PC-3 (cell line): Measurements from ENCODE around the gene TYW1. TPM values are rescaled to one million over a fixed set of nuclear protein-coding genes. Genes with fewer than 3 reads are reported as not detected.
"Not testable (repeated sequence)": the region's sequence is repeated elsewhere in the genome, so short reads cannot be mapped to it uniquely, and the experiment has no call there.

Experiments
- ATAC-seq: fragments of 200-7000 bp; cut with Tn5 transposase; 2 replicates; pipeline ENCODE4 v1.9.1; 2020; ENCODE audit warnings: mild to moderate bottlenecking, moderate library complexity
- BruUV-seq: library from RNA; stranded (reverse); fragments of 400-500 nt; replicated peaks from 2 replicates; lab custom pipeline; 2021; lab: Mats Ljungman, UMichigan
- CTCF ChIA-PET: fragments of 300-600 bp; sonication (Branson Sonifier 250); formaldehyde crosslinking; loops from one replicate; lab custom pipeline; 2022; ENCODE audit warnings: antibody characterized with exemption; lab: Charles Lee
- POLR2A ChIA-PET: fragments of 300-600 bp; sonication (Branson Sonifier 250); formaldehyde crosslinking; loops from one replicate; lab custom pipeline; 2022; ENCODE audit warnings: antibody characterized with exemption; ENCODE audit not compliant: unreplicated experiment; lab: Charles Lee
- DNase-seq: peaks from one replicate; pipeline ENCODE4 v3.0.0-alpha.2; 2015
- H2AFZ ChIP-seq: fragments of 300-600 bp; sonication (generic); 2 replicates; pipeline ENCODE4 v1.6.0; 2016; ENCODE audit warnings: antibody characterized with exemption, low read length
- H3F3A ChIP-seq: fragments of 300-600 bp; sonication (generic); one replicate; pipeline ENCODE4 v1.6.0; 2017; ENCODE audit warnings: antibody characterized with exemption, low read length, control low read depth, mild to moderate bottlenecking; ENCODE audit not compliant: unreplicated experiment
- H3K27ac ChIP-seq: fragments of 300-600 bp; sonication (generic); 2 replicates; pipeline ENCODE4 v1.5.1; 2016; ENCODE audit warnings: mild to moderate bottlenecking, low read length
- H3K27me3 ChIP-seq: fragments of 300-600 bp; sonication (generic); 2 replicates; pipeline ENCODE4 v1.6.1; 2016; ENCODE audit warnings: low read length, mixed read lengths
- H3K36me3 ChIP-seq: fragments of 300-600 bp; sonication (generic); 2 replicates; pipeline ENCODE4 v1.6.1; 2016; ENCODE audit warnings: low read depth, mixed run types, low read length, mixed read lengths
- H3K4me1 ChIP-seq: fragments of 300-600 bp; sonication (generic); 2 replicates; pipeline ENCODE4 v1.5.1; 2016; ENCODE audit warnings: low read length; ENCODE audit not compliant: insufficient read depth
- H3K4me2 ChIP-seq: fragments of 300-600 bp; sonication (generic); 2 replicates; pipeline ENCODE4 v1.6.0; 2016; ENCODE audit warnings: low read length
- H3K4me3 ChIP-seq: fragments of 300-600 bp; sonication (generic); 2 replicates; pipeline ENCODE4 v1.5.1; 2016; ENCODE audit warnings: mild to moderate bottlenecking, low read length, mixed read lengths
- H3K79me2 ChIP-seq: fragments of 300-600 bp; sonication (generic); 2 replicates; pipeline ENCODE4 v1.6.1; 2017; ENCODE audit warnings: low read length, mixed read lengths
- H3K9ac ChIP-seq: fragments of 300-600 bp; sonication (generic); 2 replicates; pipeline ENCODE4 v1.6.0; 2016; ENCODE audit warnings: mild to moderate bottlenecking, low read length
- H3K9me2 ChIP-seq: fragments of 300-600 bp; sonication (generic); replicated peaks from 2 replicates; pipeline ENCODE4 v1.6.1; 2016; ENCODE audit warnings: mixed run types, low read length, mixed read lengths
- H3K9me3 ChIP-seq: fragments of 300-600 bp; sonication (generic); 2 replicates; pipeline ENCODE4 v1.6.1; 2016; ENCODE audit warnings: low read length, mixed read lengths
- H4K20me1 ChIP-seq: fragments of 300-600 bp; sonication (generic); 2 replicates; pipeline ENCODE4 v1.6.1; 2016; ENCODE audit warnings: low read length, mixed read lengths
- intact Hi-C: fragments of 100-400 bp; cut with micrococcal nuclease; formaldehyde crosslinking; loops from 2 replicates; pipeline ENCODE4 v1.9.0; 2023
- total RNA-seq: library from RNA; depleted of rRNA; stranded (reverse); fragments of >200 nt; gene quantifications from 2 replicates; pipeline ENCODE4 v1.2.3, GENCODE V29; 2014

Gene TYW1
- total RNA-seq, 1 experiment from 2014 or later = 13.4 TPM

DNA sequence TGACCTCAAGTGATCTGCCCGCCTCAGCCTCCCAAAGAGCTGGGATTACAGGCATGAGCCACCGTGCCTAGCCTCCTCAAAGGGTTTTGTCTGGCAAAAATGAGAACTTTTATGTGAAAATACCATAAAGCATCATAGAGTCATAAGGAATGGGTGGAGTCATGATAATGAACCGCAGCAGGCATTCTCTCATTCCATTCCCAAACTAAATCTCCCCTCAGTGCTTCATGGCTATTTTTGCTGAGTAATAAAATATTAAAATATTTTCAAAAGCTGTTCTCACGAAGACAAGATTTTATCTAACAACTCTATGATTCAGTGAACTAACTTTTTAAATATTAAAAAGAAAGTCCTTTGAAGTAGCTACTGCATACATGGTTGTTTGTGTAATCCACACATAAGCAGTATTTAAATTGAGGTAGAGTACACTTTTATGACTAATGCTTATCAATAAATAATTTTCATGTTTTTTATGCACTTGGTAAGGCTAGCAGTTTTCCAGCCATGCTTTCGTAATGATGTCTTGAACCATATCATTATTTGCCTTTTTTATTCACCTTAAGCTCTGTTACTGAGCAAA is 195.6 kb downstream of the TYW1 start:
- H3K4me2 ChIP-seq, H2AFZ ChIP-seq, BruUV-seq, CTCF ChIA-PET, H3K4me1 ChIP-seq, H3F3A ChIP-seq, H4K20me1 ChIP-seq, H3K27ac ChIP-seq, ATAC-seq, H3K9ac ChIP-seq, H3K4me3 ChIP-seq, POLR2A ChIA-PET, H3K9me2 ChIP-seq, intact Hi-C loops, H3K27me3 ChIP-seq, H3K36me3 ChIP-seq, H3K79me2 ChIP-seq, H3K9me3 ChIP-seq, DNase-seq: not testable (repeated sequence)

DNA sequence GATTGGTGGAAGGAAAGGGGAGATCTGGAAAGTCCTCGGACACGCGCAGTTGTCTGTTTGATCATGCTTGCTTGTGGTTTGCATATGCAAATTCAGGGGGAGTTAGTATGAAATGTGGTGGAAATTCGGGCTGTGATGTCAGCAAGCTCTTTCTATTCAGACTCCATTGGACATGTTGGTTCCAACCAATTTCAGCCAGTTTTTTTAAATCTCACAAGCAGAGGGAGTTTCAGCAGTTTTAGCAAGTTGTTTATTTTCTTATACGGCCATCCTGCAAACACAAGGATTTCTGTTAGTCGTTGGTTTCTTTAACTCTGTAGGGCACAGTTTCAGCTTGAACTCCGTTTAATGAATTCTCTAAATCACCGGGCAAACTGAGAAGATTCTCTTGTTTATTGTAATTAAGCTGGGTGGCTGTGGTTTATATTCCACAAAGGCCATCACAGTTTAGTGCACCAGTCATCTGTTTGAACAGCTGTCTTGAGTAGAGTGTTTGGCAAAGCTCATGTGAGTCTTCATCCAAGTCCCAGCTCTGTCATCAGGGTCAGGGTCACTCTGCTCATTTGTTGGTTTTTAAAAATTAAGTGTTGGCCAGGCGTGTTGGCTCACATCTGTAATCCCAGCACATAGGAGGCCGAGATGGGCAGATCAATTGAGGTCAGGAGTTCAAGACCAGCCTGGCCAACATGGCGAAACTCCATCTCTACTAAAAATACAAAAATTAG is 196.4 kb downstream of the TYW1 start:
- H3K27ac ChIP-seq, intact Hi-C loops, H3K27me3 ChIP-seq, H4K20me1 ChIP-seq, H3K79me2 ChIP-seq, BruUV-seq, H3K9me3 ChIP-seq, H3K9ac ChIP-seq, H2AFZ ChIP-seq, CTCF ChIA-PET, POLR2A ChIA-PET, H3F3A ChIP-seq, H3K9me2 ChIP-seq, H3K4me3 ChIP-seq, H3K4me2 ChIP-seq, H3K36me3 ChIP-seq, DNase-seq, H3K4me1 ChIP-seq: not testable (repeated sequence)
- ATAC-seq = peak; percentile 45; the same call in 1 of the 2 replicates

DNA sequence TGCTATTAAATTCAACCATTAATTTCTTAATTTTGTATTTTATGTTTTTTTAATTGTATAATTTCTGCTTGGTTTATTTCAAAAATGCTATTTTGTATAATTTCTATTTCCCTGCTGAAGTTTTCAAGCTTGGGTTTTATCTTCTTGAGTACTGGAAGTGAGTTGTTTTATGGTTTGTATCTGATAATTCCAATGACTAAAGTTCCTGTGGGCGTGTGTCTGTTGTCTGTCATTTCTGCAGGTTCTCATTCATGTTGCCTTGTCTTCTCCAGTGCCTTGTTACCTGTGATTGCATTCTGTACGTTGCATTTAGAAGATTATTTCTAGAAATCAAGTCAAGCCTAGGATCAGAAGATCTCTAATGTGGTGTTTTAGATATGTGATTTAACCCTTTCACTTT is 199.5 kb downstream of the TYW1 start:
- H3K4me2 ChIP-seq, POLR2A ChIA-PET, DNase-seq, H4K20me1 ChIP-seq, H3F3A ChIP-seq, H3K4me3 ChIP-seq, H3K9me2 ChIP-seq, CTCF ChIA-PET, H3K4me1 ChIP-seq, H3K9me3 ChIP-seq, H3K36me3 ChIP-seq, BruUV-seq, intact Hi-C loops, H3K9ac ChIP-seq, H3K79me2 ChIP-seq, H3K27ac ChIP-seq, H3K27me3 ChIP-seq, H2AFZ ChIP-seq: not testable (repeated sequence)
- ATAC-seq = peak; percentile 50; the same call in 1 of the 2 replicates

DNA sequence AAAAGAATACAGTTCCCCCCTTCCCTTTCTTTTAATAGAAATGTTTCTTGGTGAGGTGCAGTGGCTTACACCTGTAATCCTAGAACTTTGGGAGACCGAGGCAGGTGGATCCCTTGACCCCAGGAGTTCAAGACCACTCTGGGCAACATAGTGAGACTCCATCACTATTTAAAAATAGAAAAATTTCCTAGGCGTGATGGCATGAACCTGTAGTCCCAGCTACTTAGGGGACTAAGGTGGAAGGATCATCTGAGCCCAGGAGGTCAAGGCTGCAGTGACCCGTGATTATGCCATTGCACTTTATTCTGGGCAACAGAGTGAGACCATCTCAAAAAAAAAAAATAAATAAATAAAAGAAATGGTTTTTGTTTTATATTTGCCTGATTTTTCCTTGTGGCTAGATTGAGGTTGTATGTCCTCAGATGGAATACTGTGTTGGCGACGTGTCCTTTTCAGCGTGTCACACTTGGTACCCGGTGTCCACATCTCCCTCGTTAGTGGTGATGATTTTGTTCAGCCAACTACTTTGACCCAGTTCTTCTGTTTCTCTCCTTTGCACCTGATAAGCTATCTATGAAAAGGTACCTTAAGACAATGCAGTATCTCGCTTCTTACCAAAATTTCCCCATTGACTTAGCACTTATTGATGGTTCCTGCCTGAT is 202.4 kb downstream of the TYW1 start:
- H3K79me2 ChIP-seq, CTCF ChIA-PET, H3K27me3 ChIP-seq, H2AFZ ChIP-seq, H3K9me3 ChIP-seq, H3K4me2 ChIP-seq, intact Hi-C loops, ATAC-seq, H3K4me1 ChIP-seq, BruUV-seq, DNase-seq, H3K36me3 ChIP-seq, H4K20me1 ChIP-seq, H3K4me3 ChIP-seq, POLR2A ChIA-PET, H3F3A ChIP-seq, H3K9ac ChIP-seq, H3K9me2 ChIP-seq, H3K27ac ChIP-seq: not testable (repeated sequence)

DNA sequence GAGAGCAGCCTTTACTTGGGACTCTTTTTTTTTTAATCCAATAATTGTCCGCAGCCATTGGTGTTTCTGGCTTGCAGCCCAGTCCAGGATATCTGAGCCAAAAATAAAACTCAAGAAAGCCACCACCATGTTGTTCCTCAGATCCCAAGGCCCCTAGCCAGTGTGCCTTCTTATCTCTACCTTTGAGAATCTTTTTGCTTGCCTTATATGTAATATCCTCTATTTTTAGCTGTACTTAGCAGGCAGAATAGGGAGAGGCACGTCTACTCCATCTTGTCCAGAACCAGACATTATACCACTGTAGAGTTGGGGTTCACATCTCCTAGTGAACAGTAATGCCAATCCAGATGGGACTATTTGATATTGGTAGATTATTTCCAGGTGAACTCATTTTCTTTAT is 209.1 kb downstream of the TYW1 start:
- H3K79me2 ChIP-seq, H3K9ac ChIP-seq, H4K20me1 ChIP-seq, H3K9me3 ChIP-seq, DNase-seq, H3K4me2 ChIP-seq, H3K9me2 ChIP-seq, H3K4me1 ChIP-seq, CTCF ChIA-PET, ATAC-seq, BruUV-seq, H3K27ac ChIP-seq, H3K27me3 ChIP-seq, intact Hi-C loops, POLR2A ChIA-PET, H3F3A ChIP-seq, H2AFZ ChIP-seq, H3K36me3 ChIP-seq, H3K4me3 ChIP-seq: not testable (repeated sequence)
